Neuronal stem cell (in vitro differentiated cells): ENCODE measurements around the gene TLNRD1.

Experiments
- DNase-seq: peaks from one replicate; pipeline ENCODE4 v3.0.0-alpha.2; 2013; ENCODE audit warnings: low spot score
- H2AFZ ChIP-seq: one replicate; pipeline ENCODE4 v1.6.1; 2013; ENCODE audit warnings: mild to moderate bottlenecking, low read length, inconsistent platforms
- H2AK5ac ChIP-seq: 2 replicates; pipeline ENCODE4 v1.6.1; 2013; ENCODE audit warnings: low read depth, mild to moderate bottlenecking, inconsistent platforms, low read length, moderate library complexity, mixed read lengths
- H2BK120ac ChIP-seq: 2 replicates; pipeline ENCODE4 v1.6.1; 2013; ENCODE audit warnings: low read depth, mild to moderate bottlenecking, inconsistent platforms, low read length, moderate library complexity, mixed read lengths
- H2BK12ac ChIP-seq: one replicate; pipeline ENCODE4 v1.6.1; 2013; ENCODE audit warnings: low read length, inconsistent platforms
- H2BK15ac ChIP-seq: 2 replicates; pipeline ENCODE4 v1.6.1; 2013; ENCODE audit warnings: mild to moderate bottlenecking, low read length, inconsistent platforms, mixed read lengths
- H2BK5ac ChIP-seq: one replicate; pipeline ENCODE4 v1.6.1; 2013; ENCODE audit warnings: inconsistent platforms, mild to moderate bottlenecking, low read length, moderate library complexity
- H3K14ac ChIP-seq: one replicate; pipeline ENCODE4 v1.6.1; 2013; ENCODE audit warnings: low read length, inconsistent platforms
- H3K18ac ChIP-seq: 2 replicates; pipeline ENCODE4 v1.6.1; 2013; ENCODE audit warnings: low read length, inconsistent platforms
- H3K23ac ChIP-seq: 2 replicates; pipeline ENCODE4 v1.6.1; 2013; ENCODE audit warnings: low read depth, mild to moderate bottlenecking, mixed read lengths, low read length, inconsistent platforms; ENCODE audit not compliant: poor library complexity
- H3K27ac ChIP-seq: replicated peaks from 3 replicates; pipeline ENCODE4 v1.5.1; 2013; ENCODE audit warnings: low read length, inconsistent platforms
- H3K27me3 ChIP-seq, 3 experiments: 2 replicates each; pipeline ENCODE4 v1.6.1; 2013; ENCODE audit warnings: low read length in 3 of 3, mild to moderate bottlenecking in 2 of 3, inconsistent platforms in 1 of 3, low read depth in 1 of 3, mixed read lengths in 1 of 3, moderate library complexity in 1 of 3; ENCODE audit not compliant: control insufficient read depth in 3 of 3, insufficient read depth in 3 of 3
- H3K36me3 ChIP-seq, 2 donors: replicated peaks in 1 of 2; 2 replicates each; pipeline ENCODE4 v1.6.1; 2013; ENCODE audit warnings: low read length in 2 of 2; ENCODE audit not compliant: control insufficient read depth in 2 of 2, insufficient read depth in 2 of 2
- H3K4ac ChIP-seq: 2 replicates; pipeline ENCODE4 v1.6.1; 2013; ENCODE audit warnings: inconsistent platforms, mild to moderate bottlenecking, low read length, moderate library complexity
- H3K4me1 ChIP-seq, 2 donors: 1 replicate in 1 of 2; 2 replicates in 1 of 2; pipeline ENCODE4 v1.6.1; 2013; ENCODE audit warnings: low read length in 2 of 2, low read depth in 1 of 2; ENCODE audit not compliant: control insufficient read depth in 2 of 2, insufficient read depth in 1 of 2
- H3K4me2 ChIP-seq: one replicate; pipeline ENCODE4 v1.6.1; 2013; ENCODE audit warnings: mild to moderate bottlenecking, low read length, inconsistent platforms; ENCODE audit not compliant: insufficient read depth, poor library complexity, severe bottlenecking
- H3K4me3 ChIP-seq, 2 donors: 2 replicates each; pipeline ENCODE4 v1.5.1; 2013; ENCODE audit warnings: low read length in 2 of 2, mild to moderate bottlenecking in 2 of 2, inconsistent platforms in 1 of 2, moderate library complexity in 1 of 2
- H3K79me1 ChIP-seq: one replicate; pipeline ENCODE4 v1.6.1; 2013; ENCODE audit warnings: low read depth, mild to moderate bottlenecking, inconsistent platforms, low read length, moderate library complexity
- H3K9ac ChIP-seq: one replicate; pipeline ENCODE4 v1.6.1; 2013; ENCODE audit warnings: mild to moderate bottlenecking, low read depth, low read length, inconsistent platforms; ENCODE audit not compliant: poor library complexity
- H3K9me3 ChIP-seq, 2 donors: replicated peaks in 1 of 2; 2 replicates each; pipeline versions ENCODE3 to v1.6.1; 2013; ENCODE audit warnings: low read length in 2 of 2, mild to moderate bottlenecking in 2 of 2, inconsistent platforms in 1 of 2, low read depth in 1 of 2, mixed read lengths in 1 of 2, moderate library complexity in 1 of 2; ENCODE audit not compliant: control insufficient read depth in 2 of 2, insufficient read depth in 1 of 2
- H4K8ac ChIP-seq: one replicate; pipeline ENCODE4 v1.6.1; 2013; ENCODE audit warnings: low read depth, mild to moderate bottlenecking, inconsistent platforms, low read length, moderate library complexity
- H4K91ac ChIP-seq: one replicate; pipeline ENCODE4 v1.6.1; 2013; ENCODE audit warnings: low read length, low read depth, mild to moderate bottlenecking, inconsistent platforms; ENCODE audit not compliant: poor library complexity
- whole genome bisulfite sequencing, 2 donors: extraction: QIAGEN DNeasy Blood & Tissue Kit; methylation state at CpG; one replicate each; pipeline ENCODE4 v1.1.7; 2013; ENCODE audit warnings: missing lambda C conversion rate in 2 of 2, mixed read lengths in 1 of 2; ENCODE audit not compliant: insufficient read length in 2 of 2, insufficient replicate concordance in 1 of 2; ENCODE audit errors: extremely low coverage in 2 of 2; 5-methylcytosine and 5-hydroxymethylcytosine counted together

TLNRD1 gene

GRCh38 chr15:80967991-80968510, 32.7 kb upstream of the TLNRD1 start:
- H2AK5ac ChIP-seq, result no peak overlapping the region
- H3K18ac ChIP-seq, result no peak overlapping the region
- no peak overlapping the region for H3K27ac ChIP-seq
- H2BK5ac ChIP-seq, result no peak overlapping the region
- no peak overlapping the region for H2BK120ac ChIP-seq
- H3K4me3 ChIP-seq, result no peak overlapping the region
- no peaks in the 10 kb centered on the region for H3K9me3 ChIP-seq
- no peak for DNase-seq
- no peaks in the 10 kb centered on the region for H3K79me1 ChIP-seq
- H3K36me3 ChIP-seq, result peaks cover 0 to 23% of the 10 kb centered on the region in 2 donors
- H3K4me2 ChIP-seq, result no peak overlapping the region
- no peak overlapping the region for H2AFZ ChIP-seq
- H3K14ac ChIP-seq, result peak overlapping the region; percentile 28
- H3K4me1 ChIP-seq, result peaks cover 0 to 8% of the 10 kb centered on the region in 2 donors
- WGBS, 2 donors, result no CpG with 5 or more reads among the region's 4 CpGs
- no peak overlapping the region for H2BK12ac ChIP-seq
- no peak overlapping the region for H3K9ac ChIP-seq
- no peak overlapping the region for H3K4ac ChIP-seq
- H3K23ac ChIP-seq, result no peak overlapping the region
- no peak overlapping the region for H2BK15ac ChIP-seq
- no peak overlapping the region for H4K8ac ChIP-seq
- H4K91ac ChIP-seq, result no peak overlapping the region
- H3K27me3 ChIP-seq, result no peaks in the 10 kb centered on the region

DNA sequence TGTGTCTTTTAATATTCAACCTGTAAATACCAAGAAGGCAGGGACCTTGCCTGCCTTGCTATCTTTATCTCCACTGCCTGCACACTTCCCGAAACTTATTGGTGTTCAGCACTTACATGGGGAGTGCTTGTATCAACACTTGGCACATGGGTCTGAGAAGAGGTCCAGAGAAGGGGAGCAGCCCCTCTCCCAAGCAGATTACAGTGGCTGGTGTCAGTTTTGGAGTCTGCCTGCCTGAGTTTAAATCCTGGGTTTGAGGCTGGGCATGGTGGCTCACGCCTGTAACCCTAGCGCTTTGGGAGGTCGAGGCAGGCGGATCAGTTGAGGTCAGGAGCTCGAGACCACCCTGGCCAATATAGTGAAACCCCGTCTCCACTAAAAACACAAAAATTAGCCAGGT, 31.4 kb upstream of the TLNRD1 start:
- Histone ChIP-seq H3K9me3 (no peaks in the 10 kb centered on the region), H2BK12ac (no peak overlapping the region), H4K8ac (no peak overlapping the region), H3K4me2 (no peak overlapping the region), H3K36me3 (peaks cover 0 to 27% of the 10 kb centered on the region in 2 donors), H2AFZ (no peak overlapping the region), H2AK5ac (no peak overlapping the region), H3K4me1 (peaks cover 0 to 8% of the 10 kb centered on the region in 2 donors), H3K18ac (no peak overlapping the region), H3K4me3 (no peak overlapping the region), H2BK15ac (no peak overlapping the region), H2BK120ac (no peak overlapping the region), H3K23ac (no peak overlapping the region), H3K9ac (no peak overlapping the region), H2BK5ac (no peak overlapping the region), H3K4ac (no peak overlapping the region), H3K27me3 (no peaks in the 10 kb centered on the region), H3K79me1 (no peaks in the 10 kb centered on the region), H3K14ac (no peak overlapping the region), H4K91ac (no peak overlapping the region), H3K27ac (no peak overlapping the region)
- no peak for DNase-seq
- WGBS, 2 donors, result no CpG with 5 or more reads among the region's 7 CpGs

- Histone ChIP-seq H3K14ac (no peak overlapping the region), H3K9me3 (no peaks in the 10 kb centered on the region), H3K9ac (no peak overlapping the region), H4K8ac (no peak overlapping the region), H2BK15ac (no peak overlapping the region), H3K18ac (no peak overlapping the region), H3K4ac (no peak overlapping the region), H4K91ac (no peak overlapping the region), H2BK5ac (no peak overlapping the region), H3K79me1 (no peaks in the 10 kb centered on the region), H3K36me3 (peaks cover 0 to 27% of the 10 kb centered on the region in 2 donors), H3K27me3 (no peaks in the 10 kb centered on the region), H3K27ac (no peak overlapping the region), H2BK120ac (no peak overlapping the region), H2AFZ (no peak overlapping the region), H2BK12ac (no peak overlapping the region), H2AK5ac (no peak overlapping the region), H3K23ac (no peak overlapping the region), H3K4me3 (no peak overlapping the region), H3K4me1 (peaks cover 0 to 8% of the 10 kb centered on the region in 2 donors), H3K4me2 (no peak overlapping the region)
- DNase-seq, result peak; percentile 53
- WGBS, 2 donors, result no CpG with 5 or more reads among the region's 12 CpGs
These were observed 30.6 kb upstream of the TLNRD1 start for GRCh38 chr15:80970018-80970657.

GRCh38 chr15:80970658-80971057, 30.1 kb upstream of the TLNRD1 start:
- Histone ChIP-seq H4K91ac (no peak overlapping the region), H3K27ac (no peak overlapping the region), H3K4me3 (no peak overlapping the region), H2BK12ac (no peak overlapping the region), H3K4me1 (peaks cover 0 to 8% of the 10 kb centered on the region in 2 donors), H3K18ac (no peak overlapping the region), H3K27me3 (no peaks in the 10 kb centered on the region), H2BK5ac (no peak overlapping the region), H4K8ac (no peak overlapping the region), H3K14ac (no peak overlapping the region), H3K36me3 (peaks cover 0 to 32% of the 10 kb centered on the region in 2 donors), H2AFZ (no peak overlapping the region), H2BK15ac (no peak overlapping the region), H2AK5ac (no peak overlapping the region), H3K23ac (no peak overlapping the region), H3K79me1 (no peaks in the 10 kb centered on the region), H3K4ac (no peak overlapping the region), H3K9ac (no peak overlapping the region), H3K4me2 (no peak overlapping the region), H3K9me3 (no peaks in the 10 kb centered on the region), H2BK120ac (no peak overlapping the region)
- no peak for DNase-seq
- no CpG with 5 or more reads among the region's 3 CpGs for WGBS, 2 donors
